ENCODE results near the gene SMG5.

Gene SMG5

DNA sequence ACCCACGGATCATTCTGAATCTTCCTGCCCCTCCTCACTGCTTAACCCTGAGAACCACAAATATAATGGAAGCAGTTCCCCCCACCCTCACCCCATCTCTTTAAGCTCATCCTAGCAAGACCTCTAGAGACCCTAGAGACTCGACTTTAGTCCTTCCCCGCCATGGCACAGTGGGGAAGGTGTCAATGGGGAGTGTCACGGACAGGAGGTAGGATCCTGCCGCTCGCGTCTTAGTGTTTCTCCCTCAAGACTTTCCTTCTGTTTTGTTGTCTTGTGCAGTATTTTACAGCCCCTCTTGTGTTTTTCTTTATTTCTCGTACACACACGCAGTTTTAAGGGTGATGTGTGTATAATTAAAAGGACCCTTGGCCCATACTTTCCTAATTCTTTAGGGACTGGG, 70.5 kb downstream of the SMG5 start:
- no peak for DNase-seq (ENCODE audit: low spot score)

DNA sequence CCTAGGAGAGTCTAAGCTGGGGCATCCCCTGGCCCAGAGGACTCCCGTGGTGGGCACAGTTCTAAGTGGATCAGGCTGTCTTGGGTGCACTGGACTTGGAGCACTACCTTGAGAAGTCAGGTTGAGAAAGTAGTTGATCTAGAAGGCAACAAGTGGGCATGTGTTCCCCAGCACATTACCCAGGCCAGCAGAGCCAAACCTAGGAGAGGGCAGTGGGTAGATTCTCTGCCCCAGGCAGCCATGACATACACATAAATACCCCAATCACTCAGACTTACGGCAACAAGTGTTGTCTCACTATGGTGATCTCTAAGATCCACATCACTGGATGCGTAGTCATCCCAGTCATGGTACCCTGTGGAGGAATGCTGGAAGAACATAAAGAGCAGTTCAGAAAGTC, 71.4 kb downstream of the SMG5 start:
- DNase-seq (ENCODE audit: low spot score), result no peak

DNA sequence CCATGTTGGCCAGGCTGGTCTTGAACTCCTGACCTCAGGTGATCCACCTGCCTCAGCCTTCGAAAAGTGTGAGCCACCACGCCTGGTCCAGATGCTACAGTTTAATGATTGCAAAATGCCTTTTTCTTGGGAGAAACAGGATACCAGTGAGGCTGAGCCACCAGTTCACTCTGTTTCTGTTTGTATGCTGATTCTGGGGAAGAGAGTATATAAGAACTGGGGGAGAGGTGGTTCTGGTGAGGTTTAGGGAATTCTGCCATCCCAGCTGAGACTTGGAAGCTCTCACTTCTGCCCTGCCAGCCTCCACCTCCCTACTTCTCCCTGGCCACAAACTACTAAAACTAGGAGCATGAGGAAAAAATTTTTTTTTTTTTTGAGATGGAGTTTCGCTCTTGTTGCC, 77.9 kb downstream of the SMG5 start:
- DNase-seq (ENCODE audit: low spot score), result no peak

DNA sequence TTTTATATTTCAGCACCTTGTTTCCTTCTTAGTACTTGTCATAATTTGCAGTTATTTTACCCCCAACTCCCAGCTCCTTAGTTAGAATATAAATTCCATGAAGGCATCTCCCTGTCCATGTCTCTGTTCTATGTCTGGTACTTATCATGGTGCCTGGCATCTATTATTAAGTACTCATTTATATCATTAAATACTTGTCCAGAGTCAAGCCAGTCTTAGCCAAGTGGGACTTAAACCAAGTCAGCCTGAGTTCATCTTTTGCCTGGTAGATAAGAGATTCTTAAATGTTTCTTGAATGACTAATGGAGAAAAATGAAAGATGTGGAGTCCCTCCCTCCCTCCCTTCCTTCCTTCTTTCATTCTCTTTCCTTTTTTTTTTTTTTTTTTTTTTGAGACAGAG, 79.3 kb downstream of the SMG5 start:
- DNase-seq (ENCODE audit: low spot score), result no peak

DNA sequence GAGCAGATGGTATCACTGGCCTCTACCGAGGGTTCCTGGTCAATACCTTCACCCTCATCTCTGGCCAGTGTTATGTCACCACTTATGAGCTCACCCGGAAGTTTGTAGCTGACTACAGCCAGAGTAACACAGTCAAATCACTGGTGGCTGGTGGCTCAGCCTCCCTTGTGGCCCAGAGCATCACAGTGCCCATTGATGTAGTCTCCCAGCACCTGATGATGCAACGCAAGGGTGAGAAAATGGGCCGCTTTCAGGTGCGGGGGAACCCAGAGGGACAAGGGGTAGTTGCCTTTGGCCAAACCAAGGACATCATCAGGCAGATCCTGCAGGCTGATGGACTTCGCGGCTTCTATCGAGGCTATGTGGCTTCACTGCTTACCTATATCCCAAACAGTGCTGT, 82.6 kb downstream of the SMG5 start:
- no peak for DNase-seq (ENCODE audit: low spot score)

Measured in germinal center (tissue), 1 donor.